ENCODE results near the gene SETD1A. TPM values are rescaled to one million over a fixed set of nuclear protein-coding genes. Genes with fewer than 3 reads are reported as not detected.

Gene SETD1A
- total and polyA plus RNA-seq, 2 experiments from 2014 or later, result 2.3 to 4.0 TPM

DNA sequence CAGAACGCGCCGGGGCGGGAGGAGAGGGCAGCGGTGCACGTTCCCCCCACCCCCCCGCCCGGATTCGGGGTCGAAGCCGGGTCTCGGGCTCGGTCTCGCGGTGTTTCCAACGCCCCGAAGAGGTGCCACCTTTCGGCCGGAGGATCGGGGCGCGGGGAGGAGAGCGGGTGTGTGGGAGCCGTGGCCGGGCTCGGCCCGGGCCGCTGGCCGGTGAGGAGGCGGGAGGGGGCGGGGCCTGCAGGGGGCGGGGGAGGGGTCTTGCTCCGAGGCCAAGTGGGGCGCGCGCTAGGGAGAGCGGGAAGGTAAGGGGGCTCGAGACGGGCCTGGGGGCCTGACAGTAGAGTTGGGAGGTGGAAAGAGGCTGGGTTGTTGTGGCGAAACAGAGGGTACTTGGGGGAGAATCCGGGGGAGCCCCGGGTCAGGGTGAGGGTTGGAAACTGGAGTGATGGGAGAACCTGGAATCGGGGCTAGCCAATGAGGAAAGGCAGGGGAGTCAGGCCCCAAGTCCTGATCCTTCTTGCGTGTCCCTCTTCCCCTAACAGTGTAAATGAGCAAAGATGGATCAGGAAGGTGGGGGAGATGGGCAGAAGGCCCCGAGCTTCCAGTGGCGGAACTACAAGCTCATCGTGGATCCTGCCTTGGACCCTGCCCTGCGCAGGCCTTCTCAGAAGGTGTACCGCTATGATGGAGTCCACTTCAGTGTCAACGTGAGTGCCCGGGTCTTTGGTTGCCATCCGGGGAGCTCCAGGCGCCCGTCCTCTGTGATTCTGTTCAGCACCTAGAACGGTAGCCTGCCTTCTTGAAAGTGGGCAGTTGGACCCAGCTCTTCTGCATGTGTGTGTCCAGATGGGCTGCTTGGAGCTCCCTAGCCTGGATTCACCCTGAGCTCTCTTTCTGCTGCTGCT, 873 bp downstream of the SETD1A start:
- H3K4me1 ChIP-seq (ENCODE audit: insufficient read depth), result peaks cover 7% of the 10 kb centered on the region
- no peaks in the 10 kb centered on the region for H4K20me1 ChIP-seq (ENCODE audit: insufficient read depth)
- H3K9me3 ChIP-seq (ENCODE audit: low read depth), result no peaks in the 10 kb centered on the region
- DNase-seq, result peak; percentile 82
- peak overlapping the region; percentile 88 for H3K4me2 ChIP-seq (ENCODE audit: unreplicated experiment)
- TF ChIP-seq EZH2 (IDR thresholded peaks at IDR 0.05; ENCODE audit: insufficient read depth, poor library complexity, severe bottlenecking), result no peak
- no peak for TF ChIP-seq EZH2phosphoT487 (IDR thresholded peaks at IDR 0.05; ENCODE audit: insufficient read depth, low read depth)
- WGBS, 2 experiments (ENCODE audit: low coverage in 1 of 2, low lambda C conversion rate in 2 of 2, missing lambda C conversion rate in 2 of 2), result 8 to 18% methylated on average over 21 to 49 of the region's 55 CpGs
- in situ Hi-C loops (cut with MboI), result loop anchor here (25.0 kb wide), 2 partner anchors 754 to 929 kb away; a partner anchor contains a TSS
- no peak overlapping the region for H2AFZ ChIP-seq
- H3K27ac ChIP-seq, result peak overlapping the region; percentile 100; the same call in 1 of the 2 replicates
- peaks cover 28% of the 10 kb centered on the region; the same call in 1 of the 2 replicates for H3K36me3 ChIP-seq (ENCODE audit: low read depth)
- H3K27me3 ChIP-seq (replicated peaks; ENCODE audit: insufficient read depth), result no peaks in the 10 kb centered on the region
- H3K9me2 ChIP-seq (ENCODE audit: insufficient read depth), result no peaks in the 10 kb centered on the region
- H3K9ac ChIP-seq, result peak overlapping the region; percentile 99
- peaks cover 47% of the 10 kb centered on the region for H3K79me2 ChIP-seq (ENCODE audit: insufficient read depth)
- peaks cover 13% of the 10 kb centered on the region for H3F3A ChIP-seq (ENCODE audit: insufficient read depth)
- peak overlapping the region; percentile 98 for H3K4me3 ChIP-seq

DNA sequence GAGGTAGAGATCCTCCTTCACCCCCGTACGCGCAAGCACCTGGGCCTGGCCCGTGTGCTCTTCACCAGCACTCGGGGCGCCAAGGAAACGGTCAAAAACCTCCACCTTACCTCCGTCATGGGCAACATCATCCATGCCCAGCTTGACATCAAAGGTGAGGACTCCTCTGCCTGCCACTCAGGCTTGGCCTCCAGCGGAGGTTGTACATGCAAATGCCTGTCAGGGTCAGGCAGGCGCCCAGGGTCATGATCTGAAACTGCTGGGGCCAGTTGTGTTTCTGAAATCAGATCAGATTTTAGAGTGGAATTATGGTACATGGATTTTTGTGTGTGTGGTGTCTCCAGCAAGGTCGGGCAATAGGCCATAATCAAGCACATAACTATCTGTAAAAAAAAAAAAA, 3.8 kb downstream of the SETD1A start:
- no peaks in the 10 kb centered on the region for H4K20me1 ChIP-seq (ENCODE audit: insufficient read depth)
- 92 to 97% methylated on average over 11 of the region's 11 CpGs for WGBS, 2 experiments (ENCODE audit: low coverage in 1 of 2, low lambda C conversion rate in 2 of 2, missing lambda C conversion rate in 2 of 2)
- no peaks in the 10 kb centered on the region for H3K27me3 ChIP-seq (replicated peaks; ENCODE audit: insufficient read depth)
- H2AFZ ChIP-seq, result no peak overlapping the region
- H3K4me1 ChIP-seq (ENCODE audit: insufficient read depth), result peaks cover 7% of the 10 kb centered on the region
- H3K9me3 ChIP-seq (ENCODE audit: low read depth), result no peaks in the 10 kb centered on the region
- no peak overlapping the region for H3K9ac ChIP-seq
- no peak for DNase-seq
- peaks cover 33% of the 10 kb centered on the region; the same call in 1 of the 2 replicates for H3K36me3 ChIP-seq (ENCODE audit: low read depth)
- no peaks in the 10 kb centered on the region for H3K9me2 ChIP-seq (ENCODE audit: insufficient read depth)
- no peak for TF ChIP-seq EZH2 (IDR thresholded peaks at IDR 0.05; ENCODE audit: insufficient read depth, poor library complexity, severe bottlenecking)
- TF ChIP-seq EZH2phosphoT487 (IDR thresholded peaks at IDR 0.05; ENCODE audit: insufficient read depth, low read depth), result no peak
- no peak overlapping the region for H3K4me3 ChIP-seq
- peaks cover 47% of the 10 kb centered on the region for H3K79me2 ChIP-seq (ENCODE audit: insufficient read depth)
- H3K4me2 ChIP-seq (ENCODE audit: unreplicated experiment), result no peak overlapping the region
- in situ Hi-C loops (cut with MboI), result loop anchor here (25.0 kb wide), 2 partner anchors 751 to 926 kb away; a partner anchor contains a TSS
- H3K27ac ChIP-seq, result no peak overlapping the region
- peaks cover 5% of the 10 kb centered on the region for H3F3A ChIP-seq (ENCODE audit: insufficient read depth)

DNA sequence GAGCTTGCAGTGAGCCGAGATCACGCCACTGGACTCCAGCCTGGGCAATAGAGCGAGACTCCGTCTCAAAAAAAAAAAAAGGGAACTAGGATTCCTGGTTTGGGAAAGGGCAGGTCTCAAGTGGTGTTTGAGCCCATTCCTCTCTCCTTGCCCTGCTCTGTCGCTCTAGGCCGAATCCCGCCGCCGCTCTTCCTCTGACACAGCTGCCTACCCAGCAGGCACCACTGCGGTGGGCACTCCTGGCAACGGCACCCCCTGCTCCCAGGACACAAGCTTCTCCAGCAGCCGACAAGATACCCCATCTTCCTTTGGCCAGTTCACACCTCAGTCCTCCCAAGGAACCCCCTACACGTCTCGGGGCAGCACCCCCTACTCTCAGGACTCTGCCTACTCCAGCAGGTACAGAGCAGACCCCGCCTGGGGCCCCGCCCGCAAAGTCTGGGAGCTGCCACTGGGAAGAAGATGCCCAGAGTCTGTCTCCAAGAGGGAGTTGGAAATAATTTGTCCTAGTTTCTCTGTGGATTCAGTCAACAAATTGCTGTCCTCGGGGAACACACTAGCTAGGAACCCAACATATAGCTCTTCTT, 6.5 kb downstream of the SETD1A start:
- peaks cover 40% of the 10 kb centered on the region for H3K79me2 ChIP-seq (ENCODE audit: insufficient read depth)
- no peak overlapping the region for H3K4me2 ChIP-seq (ENCODE audit: unreplicated experiment)
- no peak overlapping the region for H2AFZ ChIP-seq
- no peak overlapping the region for H3K27ac ChIP-seq
- H4K20me1 ChIP-seq (ENCODE audit: insufficient read depth), result no peaks in the 10 kb centered on the region
- H3K9ac ChIP-seq, result no peak overlapping the region
- H3F3A ChIP-seq (ENCODE audit: insufficient read depth), result no peaks in the 10 kb centered on the region
- H3K27me3 ChIP-seq (replicated peaks; ENCODE audit: insufficient read depth), result no peaks in the 10 kb centered on the region
- peaks cover 33% of the 10 kb centered on the region; the same call in 1 of the 2 replicates for H3K36me3 ChIP-seq (ENCODE audit: low read depth)
- H3K4me3 ChIP-seq, result no peak overlapping the region
- TF ChIP-seq EZH2 (IDR thresholded peaks at IDR 0.05; ENCODE audit: insufficient read depth, poor library complexity, severe bottlenecking) (no peak), EZH2phosphoT487 (IDR thresholded peaks at IDR 0.05; ENCODE audit: insufficient read depth, low read depth) (no peak)
- H3K9me3 ChIP-seq (ENCODE audit: low read depth), result no peaks in the 10 kb centered on the region
- 89 to 93% methylated on average over 18 of the region's 18 CpGs for WGBS, 2 experiments (ENCODE audit: low coverage in 1 of 2, low lambda C conversion rate in 2 of 2, missing lambda C conversion rate in 2 of 2)
- no peak for DNase-seq
- H3K9me2 ChIP-seq (ENCODE audit: insufficient read depth), result no peaks in the 10 kb centered on the region
- peaks cover 3% of the 10 kb centered on the region for H3K4me1 ChIP-seq (ENCODE audit: insufficient read depth)
- in situ Hi-C loops (cut with MboI), result loop anchor here (25.0 kb wide), 2 partner anchors 748 to 923 kb away; a partner anchor contains a TSS

DNA sequence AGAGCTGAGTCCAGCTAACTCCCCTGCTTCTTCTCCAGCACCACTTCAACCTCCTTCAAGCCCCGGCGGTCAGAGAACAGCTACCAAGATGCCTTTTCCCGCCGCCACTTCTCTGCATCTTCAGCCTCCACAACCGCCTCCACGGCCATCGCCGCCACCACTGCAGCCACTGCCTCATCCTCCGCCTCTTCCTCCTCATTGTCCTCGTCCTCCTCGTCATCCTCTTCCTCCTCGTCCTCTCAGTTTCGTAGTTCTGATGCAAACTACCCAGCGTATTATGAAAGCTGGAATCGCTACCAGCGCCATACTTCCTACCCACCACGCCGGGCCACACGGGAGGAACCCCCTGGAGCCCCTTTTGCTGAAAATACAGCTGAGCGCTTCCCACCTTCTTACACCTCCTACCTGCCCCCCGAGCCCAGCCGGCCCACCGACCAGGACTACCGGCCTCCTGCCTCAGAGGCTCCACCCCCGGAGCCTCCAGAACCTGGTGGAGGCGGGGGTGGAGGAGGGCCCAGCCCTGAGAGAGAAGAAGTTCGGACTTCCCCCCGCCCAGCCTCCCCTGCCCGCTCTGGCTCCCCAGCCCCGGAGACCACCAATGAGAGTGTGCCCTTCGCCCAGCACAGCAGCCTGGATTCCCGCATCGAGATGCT, 7.1 kb downstream of the SETD1A start:
- Histone ChIP-seq H3K9me2 (ENCODE audit: insufficient read depth) (no peaks in the 10 kb centered on the region), H3K79me2 (ENCODE audit: insufficient read depth) (peaks cover 33% of the 10 kb centered on the region), H2AFZ (no peak overlapping the region), H3K27ac (no peak overlapping the region), H3K4me1 (ENCODE audit: insufficient read depth) (no peaks in the 10 kb centered on the region), H3K27me3 (replicated peaks; ENCODE audit: insufficient read depth) (no peaks in the 10 kb centered on the region), H3K9ac (no peak overlapping the region), H3K36me3 (ENCODE audit: low read depth) (peaks cover 33% of the 10 kb centered on the region; the same call in 1 of the 2 replicates), H3K4me2 (ENCODE audit: unreplicated experiment) (no peak overlapping the region), H3F3A (ENCODE audit: insufficient read depth) (no peaks in the 10 kb centered on the region), H3K4me3 (no peak overlapping the region), H3K9me3 (ENCODE audit: low read depth) (no peaks in the 10 kb centered on the region), H4K20me1 (ENCODE audit: insufficient read depth) (no peaks in the 10 kb centered on the region)
- 95% methylated on average over 26 to 33 of the region's 33 CpGs for WGBS, 2 experiments (ENCODE audit: low coverage in 1 of 2, low lambda C conversion rate in 2 of 2, missing lambda C conversion rate in 2 of 2)
- in situ Hi-C loops (cut with MboI), result loop anchor here (25.0 kb wide), 2 partner anchors 748 to 923 kb away; a partner anchor contains a TSS
- no peak for DNase-seq
- TF ChIP-seq EZH2phosphoT487 (IDR thresholded peaks at IDR 0.05; ENCODE audit: insufficient read depth, low read depth) (no peak), EZH2 (IDR thresholded peaks at IDR 0.05; ENCODE audit: insufficient read depth, poor library complexity, severe bottlenecking) (no peak)
